H4 (cell line): ENCODE data around the gene C9orf43. TPM values are rescaled to one million over a fixed set of nuclear protein-coding genes. Genes with fewer than 3 reads are reported as not detected.

Experiments used
- DNase-seq: peaks from one replicate; pipeline ENCODE4 v3.0.0-alpha.2; 2015; ENCODE audit warnings: low spot score
- total RNA-seq: library from RNA; depleted of rRNA; stranded (reverse); fragments of >200 nt; shearing (Covaris generic); gene quantifications from 2 replicates; pipeline ENCODE4 v1.2.3, GENCODE V29; 2014; rRNA removed

C9orf43 gene
- total RNA-seq, 1 experiment from 2014 or later = 1.1 TPM

GRCh38 chr9:113465599-113466140 is 55.1 kb downstream of the C9orf43 start:
- no peak for DNase-seq

DNA sequence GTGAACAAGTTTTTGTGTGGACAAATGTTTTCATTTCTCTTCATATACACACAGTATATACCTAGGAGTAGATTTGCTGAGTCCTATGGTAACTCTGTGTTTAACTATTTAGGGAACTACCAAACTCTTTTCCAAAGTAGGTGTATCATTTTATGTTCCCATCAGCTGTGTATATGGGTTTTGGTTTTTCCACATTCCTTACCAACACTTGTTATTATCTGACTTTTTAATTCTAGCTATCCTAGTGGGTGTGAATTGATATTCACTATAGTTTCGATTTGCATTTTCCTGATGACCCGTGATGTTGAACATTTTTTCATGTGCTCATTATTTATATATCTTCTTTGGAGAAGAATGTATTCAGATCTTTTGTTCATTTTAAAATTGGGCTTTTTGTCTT is 56.6 kb downstream of the C9orf43 start:
- no peak for DNase-seq

DNA sequence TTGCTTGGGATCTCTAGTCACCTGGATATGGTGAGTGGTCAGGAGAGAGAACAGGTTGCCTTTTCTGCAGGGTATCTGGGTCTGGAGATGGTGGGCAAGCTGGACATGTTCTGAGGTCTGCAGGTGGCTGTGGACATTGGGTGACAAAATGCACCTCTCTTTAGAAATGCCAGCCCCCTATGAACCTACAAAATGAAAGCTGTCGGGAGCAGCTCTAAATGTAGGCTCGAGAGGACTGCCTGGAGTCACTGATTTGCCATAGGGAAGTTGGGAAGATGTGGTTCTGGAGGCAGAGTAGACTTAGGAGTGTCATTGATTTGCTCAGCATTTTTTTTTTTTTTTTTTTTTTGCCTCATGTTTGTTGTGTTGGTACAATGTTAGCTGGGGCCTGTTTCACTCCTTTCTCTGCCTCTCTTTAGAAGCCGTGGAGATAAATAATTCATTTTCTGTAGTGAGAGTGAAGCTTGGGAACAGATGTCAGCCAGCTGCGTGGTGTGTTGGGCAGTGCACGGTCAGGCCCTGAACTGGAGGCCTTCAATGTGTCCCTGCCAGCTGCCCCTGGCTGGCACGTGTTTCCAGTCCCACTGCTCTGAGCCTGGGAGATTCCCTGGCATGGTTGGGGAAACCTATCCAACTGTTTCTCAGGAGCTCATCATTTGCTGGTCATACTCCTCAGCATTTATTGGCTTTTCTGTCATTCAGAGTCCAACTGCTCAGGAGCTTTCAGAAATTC is 58.3 kb downstream of the C9orf43 start:
- no peak for DNase-seq

- DNase-seq = no peak
These were observed 60.6 kb downstream of the C9orf43 start for GRCh38 chr9:113471143-113471542.

- DNase-seq = no peak
These were observed 61.0 kb downstream of the C9orf43 start for GRCh38 chr9:113471566-113471965.

GRCh38 chr9:113472199-113472598 is 61.7 kb downstream of the C9orf43 start:
- DNase-seq = no peak

GRCh38 chr9:113474360-113475028 is 63.9 kb downstream of the C9orf43 start:
- no peak for DNase-seq

DNA sequence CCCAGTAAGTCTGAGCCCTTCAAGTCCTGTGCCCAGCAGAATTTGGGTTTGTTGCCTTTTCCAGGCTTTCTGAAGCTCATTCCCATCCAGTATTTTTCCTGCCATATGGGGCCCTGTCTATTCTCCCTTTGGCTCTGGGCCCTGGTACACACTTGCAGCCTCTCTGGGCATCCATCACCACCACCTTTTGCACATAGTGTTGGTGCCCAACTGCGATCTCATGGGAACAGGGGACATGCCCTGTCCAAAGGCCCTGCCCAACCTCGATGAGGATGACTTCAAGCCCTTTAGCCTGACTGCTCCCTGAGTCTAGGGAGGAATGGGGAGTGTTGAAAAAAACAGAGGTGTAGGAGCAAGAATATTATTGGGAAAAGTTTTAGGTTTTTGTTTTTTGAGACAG is 64.5 kb downstream of the C9orf43 start:
- DNase-seq = no peak

DNA sequence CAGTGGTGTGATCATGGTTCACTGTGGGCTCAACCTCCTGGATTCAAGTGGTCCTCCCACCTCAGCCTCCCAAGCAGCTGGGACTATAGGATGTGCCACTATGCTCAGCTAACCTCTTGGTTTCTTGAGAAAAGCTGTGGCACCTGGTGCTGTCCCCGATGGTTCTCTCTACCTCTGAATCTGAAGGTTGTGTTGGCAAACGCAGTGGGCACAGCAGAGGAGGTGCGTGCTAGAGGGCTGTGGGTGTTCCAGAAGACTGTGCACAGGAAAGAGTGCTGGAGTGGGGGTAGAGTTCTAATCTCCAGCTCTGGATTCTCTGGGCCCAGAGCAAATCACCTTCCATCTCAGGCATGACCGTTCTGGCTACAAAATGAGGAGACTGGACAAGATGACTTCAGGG is 65.4 kb downstream of the C9orf43 start:
- no peak for DNase-seq

GRCh38 chr9:113476511-113476916 is 66.0 kb downstream of the C9orf43 start:
- DNase-seq = no peak

DNA sequence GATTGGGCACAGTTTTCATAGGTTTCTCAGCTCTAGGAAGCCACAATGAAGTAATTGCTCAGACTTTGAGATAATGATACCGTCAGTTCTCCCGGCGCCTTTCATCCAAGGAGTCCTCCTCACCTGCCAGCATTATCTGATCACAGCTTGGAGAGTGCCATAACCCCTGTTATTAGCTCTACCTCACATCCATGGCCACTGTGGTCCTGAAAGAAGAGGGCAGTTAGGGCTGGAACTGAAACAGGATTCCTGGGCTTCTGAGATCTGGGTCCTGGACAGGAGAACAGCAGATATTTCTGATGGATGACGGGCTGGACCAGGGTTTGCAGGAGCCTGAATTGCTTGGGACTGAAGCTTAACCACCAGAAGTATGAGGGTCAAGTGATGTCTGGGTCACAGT is 66.5 kb downstream of the C9orf43 start:
- no peak for DNase-seq

GRCh38 chr9:113477661-113478060 is 67.1 kb downstream of the C9orf43 start:
- no peak for DNase-seq

GRCh38 chr9:113479174-113479621 is 68.7 kb downstream of the C9orf43 start:
- peak; percentile 36 for DNase-seq

Other genes with a start within 250 kb of the C9orf43 start
- gene FKBP15, start 189.5 kb upstream of the C9orf43 start, total RNA-seq = 15.6 and 21.8 TPM in 2 replicates
- 34.3 and 36.1 TPM in 2 replicates for gene SLC31A1, start 189.2 kb upstream of the C9orf43 start, total RNA-seq
- 81.9 and 83.9 TPM in 2 replicates for gene CDC26, start 135.2 kb upstream of the C9orf43 start, total RNA-seq
- gene PRPF4, start 135.1 kb upstream of the C9orf43 start, total RNA-seq = 44.1 and 45.9 TPM in 2 replicates
- gene RNF183, start 107.4 kb upstream of the C9orf43 start, total RNA-seq = not detected in 2 replicates
- gene WDR31, start 70.5 kb upstream of the C9orf43 start, total RNA-seq = 0.46 and 0.47 TPM in 2 replicates
- gene BSPRY, start 61.2 kb upstream of the C9orf43 start, total RNA-seq = not detected in 2 replicates
- 13.8 and 14.5 TPM in 2 replicates for gene HDHD3, start 33.8 kb upstream of the C9orf43 start, total RNA-seq
- gene ALAD, start 9.5 kb upstream of the C9orf43 start, total RNA-seq = 6.3 and 6.5 TPM in 2 replicates
- gene POLE3, start 72 bp upstream of the C9orf43 start, total RNA-seq = 125 and 131 TPM in 2 replicates
- gene RGS3, start 53.0 kb downstream of the C9orf43 start, total RNA-seq = 36.4 and 37.1 TPM in 2 replicates